K562 (cell line): ENCODE measurements around the gene DTYMK. TPM values are rescaled to one million over a fixed set of nuclear protein-coding genes. Genes with fewer than 3 reads are reported as not detected.

Experiments
- ATAC-seq: fragments of 200-7000 bp; cut with Tn5 transposase; 3 replicates; pipeline ENCODE4 v1.9.1; 2020; ENCODE audit warnings: moderate library complexity
- Bru-seq: library from RNA; stranded (reverse); fragments of 400-500 nt; gene quantifications from one replicate; lab custom pipeline; 2021; lab: Mats Ljungman, UMichigan
- BruChase-seq, 2 experiments: library from RNA; stranded (reverse); fragments of 400-500 nt; gene quantifications; one replicate each; lab custom pipeline; 2021; lab: Mats Ljungman, UMichigan
- BruUV-seq: library from RNA; stranded (reverse); fragments of 400-500 nt; replicated peaks from 2 replicates; lab custom pipeline; 2021; lab: Mats Ljungman, UMichigan
- CTCF ChIA-PET: fragments of 300-600 bp; formaldehyde crosslinking; extraction: SDS; loops from one replicate; lab custom pipeline; 2021; ENCODE audit warnings: low intra/inter-chr PET ratio; lab: Yijun Ruan, JAX
- POLR2A ChIA-PET: fragments of 300-600, 350-650 bp; sonication (Branson Sonifier 250); formaldehyde crosslinking; extraction: SDS; loops from one replicate; lab custom pipeline; 2021; ENCODE audit warnings: antibody characterized with exemption, inconsistent platforms; lab: Yijun Ruan, JAX
- DNase-seq, 4 experiments: peaks; one replicate each; pipeline versions ENCODE4 v3.0.0 to v3.0.0-alpha.2; 2011 to 2018; ENCODE audit warnings: low spot score in 3 of 4, mixed read lengths in 3 of 4; ENCODE audit errors: extremely low read depth in 1 of 4
- FAIRE-seq: peaks from 2 replicates; lab custom pipeline; 2011; peaks lifted over from hg19 to GRCh38; lab: Jason Lieb, UNC
- H2AFZ ChIP-seq: 2 replicates; pipeline ENCODE4 v1.6.0; 2011; ENCODE audit warnings: low read depth, low read length, control low read depth, inconsistent platforms
- H3K27ac ChIP-seq: fragments of 200-600 bp; 3 replicates; pipeline ENCODE4 v1.8.0; 2011; ENCODE audit warnings: low read depth, mild to moderate bottlenecking, control low read depth, inconsistent platforms, low read length, moderate library complexity, mixed read lengths; ENCODE audit errors: extremely low read depth
- H3K27me3 ChIP-seq, 2 experiments: fragments of 300-600 bp in 1 of 2; 2 replicates in 1 of 2; 3 replicates in 1 of 2; pipeline versions ENCODE4 v1.6.0 to v1.8.0; 2011; ENCODE audit warnings: inconsistent platforms in 2 of 2, low read length in 2 of 2, mild to moderate bottlenecking in 1 of 2, mixed read lengths in 1 of 2, moderate library complexity in 1 of 2; ENCODE audit not compliant: control insufficient read depth in 2 of 2, insufficient read depth in 2 of 2
- H3K36me3 ChIP-seq: fragments of 300-600 bp; 3 replicates; pipeline ENCODE4 v1.8.0; 2011; ENCODE audit warnings: mild to moderate bottlenecking, low read length, inconsistent platforms; ENCODE audit not compliant: control insufficient read depth, insufficient read depth
- H3K4me1 ChIP-seq, 2 experiments: fragments of 200-600 bp in 1 of 2; replicated peaks in 1 of 2; 2 replicates in 1 of 2; 3 replicates in 1 of 2; pipeline versions ENCODE4 v1.5.1 to v1.8.0; 2011; ENCODE audit warnings: inconsistent platforms in 2 of 2, low read length in 2 of 2, mild to moderate bottlenecking in 1 of 2, mixed read lengths in 1 of 2, moderate library complexity in 1 of 2; ENCODE audit not compliant: control insufficient read depth in 2 of 2, insufficient read depth in 2 of 2
- H3K4me2 ChIP-seq: 2 replicates; pipeline ENCODE4 v1.6.1; 2011; ENCODE audit warnings: low read length, control low read depth, inconsistent platforms, mixed read lengths; ENCODE audit not compliant: insufficient read depth
- H3K4me3 ChIP-seq: fragments of 200-600 bp; sonication (generic), shearing (Covaris generic); 2 replicates; pipeline ENCODE4 v1.5.1; 2016; ENCODE audit warnings: control low read depth, inconsistent platforms
- H3K79me2 ChIP-seq: fragments of 200-600 bp; 3 replicates; pipeline ENCODE4 v1.8.0; 2011; ENCODE audit warnings: low read length, inconsistent platforms; ENCODE audit not compliant: control insufficient read depth, insufficient read depth
- H3K9ac ChIP-seq, 2 experiments: 2 replicates each; pipeline versions ENCODE4 v1.6.0 to v1.6.1; 2011; ENCODE audit warnings: low read depth in 2 of 2, low read length in 2 of 2, control low read depth in 1 of 2, inconsistent platforms in 1 of 2, mild to moderate bottlenecking in 1 of 2, mixed read lengths in 1 of 2; ENCODE audit not compliant: insufficient read depth in 1 of 2
- H3K9me1 ChIP-seq: one replicate; pipeline ENCODE4 v1.6.0; 2011; ENCODE audit warnings: inconsistent platforms, mild to moderate bottlenecking, low read length, moderate library complexity; ENCODE audit not compliant: control insufficient read depth, insufficient read depth
- H3K9me3 ChIP-seq: replicated peaks from 2 replicates; pipeline ENCODE4 v1.5.1; 2011; ENCODE audit warnings: low read depth, low read length, inconsistent platforms; ENCODE audit not compliant: control insufficient read depth, insufficient read depth
- H4K20me1 ChIP-seq: replicated peaks from 2 replicates; pipeline ENCODE4 v1.6.1; 2011; ENCODE audit warnings: low read length, inconsistent platforms, mixed read lengths; ENCODE audit not compliant: control insufficient read depth, insufficient read depth
- ADNP ChIP-seq: fragments of 200-800 bp; sonication (Bioruptor generic); IDR thresholded peaks from 2 replicates; pipeline ENCODE4 v1.6.1; 2016; ENCODE audit warnings: missing genetic modification characterization, missing compliant biosample characterization
- CREB1 ChIP-seq, 2 experiments: sonication (generic) in 1 of 2; formaldehyde crosslinking in 1 of 2; IDR thresholded peaks; 2 replicates each; pipeline versions ENCODE4 v1.6.1 to v1.8.0; 2012 to 2022; ENCODE audit warnings: inconsistent platforms in 1 of 2, mild to moderate bottlenecking in 1 of 2, missing genetic modification reagents in 1 of 2, moderate library complexity in 1 of 2
- ETV1 ChIP-seq: fragments of 450-650 bp; conservative IDR thresholded peaks from 2 replicates; pipeline ENCODE4 v1.6.1; 2016; ENCODE audit warnings: missing genetic modification characterization, control low read depth, low read depth, missing compliant biosample characterization
- GABPB1 ChIP-seq: sonication (generic); formaldehyde crosslinking; IDR thresholded peaks from 2 replicates; pipeline ENCODE4 v1.8.0; 2022; ENCODE audit warnings: mild to moderate bottlenecking, missing genetic modification reagents
- GTF2E2 ChIP-seq: fragments of 200-800 bp; sonication (Bioruptor generic); IDR thresholded peaks from 2 replicates; pipeline ENCODE4 v1.6.1; 2016; ENCODE audit warnings: missing genetic modification characterization, missing compliant biosample characterization
- MBD2 ChIP-seq: sonication (generic); IDR thresholded peaks from 2 replicates; pipeline ENCODE4 v1.6.1; 2016; ENCODE audit warnings: low read depth, borderline replicate concordance
- NFE2L1 ChIP-seq: fragments of 450-650 bp; IDR thresholded peaks from 2 replicates; pipeline ENCODE4 v1.6.1; 2016; ENCODE audit warnings: missing genetic modification characterization, low read depth, mild to moderate bottlenecking, missing compliant biosample characterization, moderate library complexity, borderline replicate concordance
- NFYB ChIP-seq: IDR thresholded peaks from 2 replicates; pipeline ENCODE4 v1.6.1; 2011; ENCODE audit warnings: mild to moderate bottlenecking, moderate library complexity; ENCODE audit not compliant: insufficient read length; ENCODE audit errors: extremely low read depth
- SIRT6 ChIP-seq: IDR thresholded peaks from one replicate; pipeline ENCODE4 v1.6.1; 2012; ENCODE audit warnings: low read depth, mild to moderate bottlenecking, control low read depth, inconsistent platforms, low read length, moderate library complexity
- ZFP30 ChIP-seq: fragments of 250-450 bp; sonication (Bioruptor Pico); IDR thresholded peaks from 2 replicates; pipeline ENCODE4 v1.8.0; 2022; ENCODE audit warnings: moderate library complexity, mild to moderate bottlenecking, inconsistent platforms, borderline replicate concordance
- ZNF197 ChIP-seq: fragments of 200-800 bp; sonication (Bioruptor generic); IDR thresholded peaks from 2 replicates; pipeline ENCODE4 v1.6.1; 2016; ENCODE audit warnings: low read depth, missing genetic modification characterization, missing compliant biosample characterization
- WGBS: fragments of 100-300 bp; shearing (Covaris generic); methylation state at CpG from one replicate; pipeline ENCODE4 v1.1.6; 2016; ENCODE audit warnings: low coverage, mixed read lengths; ENCODE audit not compliant: insufficient coverage; ENCODE audit errors: missing lambda C conversion rate; 5-methylcytosine and 5-hydroxymethylcytosine counted together
- in situ Hi-C: fragments of 300-500 bp; cut with MboI; formaldehyde crosslinking; loops from 4 replicates; pipeline ENCODE4 v1.15.0; 2018; ENCODE audit warnings: inconsistent platforms, mixed read lengths
- intact Hi-C: fragments of 100-400 bp; cut with micrococcal nuclease; formaldehyde crosslinking; loops from 2 replicates; pipeline ENCODE4 v1.14.2; 2022
- long read RNA-seq, 3 experiments: library from polyadenylated mRNA in 2 of 3; library from RNA in 1 of 3; unstranded in 2 of 3; stranded (forward) in 1 of 3; transcript quantifications; one replicate each; pipeline ENCODE4 v2.0.0, GENCODE V29; 2019 to 2022
- polyA minus RNA-seq, 3 experiments: library from RNA; depleted of rRNA, polyadenylated mRNA; stranded (reverse); fragments of >200 nt; gene quantifications; 2 replicates each; pipeline ENCODE4 v1.2.3, GENCODE V29; 2011
- polyA plus RNA-seq, 8 experiments: library from polyadenylated mRNA; depleted of rRNA in 4 of 8; stranded (reverse) in 5 of 8; unstranded in 3 of 8; fragments of >200 nt; fragmentation: Nextera tagmentation in 2 of 8; fragmentation: Illumina TruSeq in 1 of 8; extraction: Ambion mirVana in 2 of 8; extraction: Trizol in 1 of 8; gene quantifications; 2 replicates each; pipeline versions ENCODE4 v1.2.1 to v1.2.3, GENCODE V29; 2011 to 2014; ENCODE audit warnings: inconsistent platforms in 1 of 8, missing spikeins in 1 of 8
- total RNA-seq, 7 experiments: library from RNA; depleted of rRNA in 6 of 7; stranded (reverse); fragments of >200 nt in 6 of 7; fragmentation: Illumina TruSeq in 2 of 7; extraction: Trizol in 2 of 7; gene quantifications; 2 replicates each; pipeline versions ENCODE4 v1.2.1 to v1.2.3, GENCODE V29; 2011 to 2021; ENCODE audit warnings: low replicate concordance in 1 of 7
- TF ChIP-seq, protein P1 (sequence below): fragments of 250-450 bp; sonication (Bioruptor Pico); IDR thresholded peaks from 2 replicates; pipeline ENCODE4 v1.4.0; 2020; ENCODE audit warnings: mild to moderate bottlenecking

DTYMK gene
- total RNA-seq (2011; cell fraction: chromatin; rRNA removed; ENCODE audit: low replicate concordance): 57.7 and 95.5 TPM in 2 replicates
- 74.7 and 77.5 TPM in 2 replicates for total RNA-seq (2011; cell fraction: nucleolus; rRNA removed)
- total RNA-seq (2011; cell fraction: nucleoplasm; rRNA removed): 86.8 and 106 TPM in 2 replicates
- total RNA-seq (2014; rRNA removed) (78.1 and 81.1 TPM in 2 replicates), total RNA-seq (2014; rRNA removed; fragmentation: Illumina TruSeq; extraction: Trizol) (26.5 and 31.9 TPM in 2 replicates), total RNA-seq (2015; rRNA removed; fragmentation: Illumina TruSeq; extraction: Trizol) (47.9 and 55.3 TPM in 2 replicates), total RNA-seq (2021) (83.3 and 85.0 TPM in 2 replicates), polyA plus RNA-seq (2011; rRNA removed) (51.2 and 51.8 TPM in 2 replicates), polyA plus RNA-seq (2014; fragmentation: Illumina TruSeq; extraction: Trizol) (43.4 and 50.3 TPM in 2 replicates), polyA plus RNA-seq (2014; fragmentation: Nextera tagmentation; extraction: Ambion mirVana) (10 to 100 TPM in 1 of 2 experiments, 1 to 10 TPM in 1; 8.2 to 20.4 TPM), polyA plus RNA-seq (2014; rRNA removed) (68.7 and 79.5 TPM in 2 replicates), polyA minus RNA-seq (2011; rRNA and poly(A)+ RNA removed) (9.9 and 12.3 TPM in 2 replicates), Bru-seq, nascent RNA (percentile 88 among the genes with signal in this experiment), BruChase-seq, experiment 1, labeled RNA remaining after a 2-hour chase (percentile 85 among the genes with signal in this experiment), BruChase-seq, experiment 2, labeled RNA remaining after a 6-hour chase (percentile 85 among the genes with signal in this experiment)
- 45.7 and 67.7 TPM in 2 replicates for polyA plus RNA-seq (2011; cell fraction: cytosol; rRNA removed)
- polyA plus RNA-seq (2011; cell fraction: nucleus; rRNA removed): 49.7 and 59.0 TPM in 2 replicates
- 49.1 and 64.7 TPM in 2 replicates for polyA plus RNA-seq (2012)
- 22.5 and 22.9 TPM in 2 replicates for polyA minus RNA-seq (2011; cell fraction: cytosol; rRNA and poly(A)+ RNA removed)
- 12.9 and 17.8 TPM in 2 replicates for polyA minus RNA-seq (2011; cell fraction: nucleus; rRNA and poly(A)+ RNA removed)
- long read RNA-seq, experiment 1, transcript DTYMK-201 (5 exons, 1,232 nt): major isoform, 146 of 423 reads
- long read RNA-seq, experiment 1, transcript DTYMK-202 (4 exons, 1,089 nt): minor isoform, 39 of 423 reads
- long read RNA-seq, experiment 1, transcript DTYMK-206 (2 exons, 890 nt): minor isoform, 23 of 423 reads
- long read RNA-seq, experiment 1, partial matches to known transcripts: 172 of 423 reads
- long read RNA-seq, experiment 1, other reads (novel, unspliced or antisense): 43 of 423 reads
- long read RNA-seq, experiment 2, transcript DTYMK-201 (5 exons, 1,232 nt): major isoform, 79 of 128 reads
- long read RNA-seq, experiment 2, transcript DTYMK-202 (4 exons, 1,089 nt): minor isoform, 34 of 128 reads
- long read RNA-seq, experiment 2, partial matches to known transcripts: 3 of 128 reads
- long read RNA-seq, experiment 2, other reads (novel, unspliced or antisense): 10 of 128 reads
- long read RNA-seq, experiment 3, transcript DTYMK-206 (2 exons, 890 nt): minor isoform, 5 of 132 reads
- long read RNA-seq, experiment 3, transcript DTYMK-201 (5 exons, 1,232 nt): major isoform, 81 of 132 reads
- long read RNA-seq, experiment 3, transcript DTYMK-202 (4 exons, 1,089 nt): minor isoform, 24 of 132 reads
- long read RNA-seq, experiment 3, partial matches to known transcripts: 11 of 132 reads
- long read RNA-seq, experiment 3, other reads (novel, unspliced or antisense): 11 of 132 reads

GRCh38 chr2:241686650-241687425 is at the start of gene DTYMK:
Gene DTYMK (minus strand): TSS chr2:241686815. CDS start chr2:241686783, 32 bp downstream.
- CTCF ChIA-PET: no interaction called here
- H3K9me3 ChIP-seq: no peaks in the 10 kb centered on the region
- peak within 1 kb of the TSS; percentile 94 to 99 for H3K9ac ChIP-seq
- peak within 1 kb of the TSS; percentile 95 for H3K27ac ChIP-seq
- DNase-seq (peak; percentile 85 to 95 (median 90)), ATAC-seq (peak; percentile 94), FAIRE-seq (peak; percentile 87)
- in situ Hi-C loops (no loop called here), intact Hi-C loops (loop anchor here (5.0 kb wide), 1 partner anchor 45 kb away; the partner anchor contains the start of gene D2HGDH)
- POLR2A ChIA-PET: interaction anchor here (0.7 to 1.5 kb wide), 7 partner anchors 9 to 27 kb away, joined by 3 to 9 read pairs (median 5); partner anchors contain the start of gene ING5
- peak within 1 kb of the TSS; percentile 97 for H3K4me3 ChIP-seq
- no peaks in the 10 kb centered on the region for H4K20me1 ChIP-seq
- H3K79me2 ChIP-seq: peaks cover 49% of the 10 kb centered on the region
- H3K27me3 ChIP-seq: no peaks in the 10 kb centered on the region
- no peaks in the 10 kb centered on the region for H3K9me1 ChIP-seq
- peaks cover 4 to 11% of the 10 kb centered on the region in 2 experiments; a peak in 4 of 5 replicates for H3K4me1 ChIP-seq
- H3K4me2 ChIP-seq: peak within 1 kb of the TSS; percentile 87
- TSS peak; percentile 80 for BruUV-seq
- peak within 1 kb of the TSS; percentile 76 for H2AFZ ChIP-seq
- H3K36me3 ChIP-seq: peaks cover 54% of the 10 kb centered on the region
- 0% methylated on average over 15 of the region's 102 CpGs for WGBS
- TF ChIP-seq NFYB (peak; percentile 22), GABPB1 (peak; percentile 83), CREB1 (IDR thresholded peaks at IDR 0.05) (peak; percentile 95), CREB1 (CRISPR knock-in tag; IDR thresholded peaks at IDR 0.05) (peak; percentile 95), SIRT6 (no peak), ZNF197 (CRISPR knock-in tag) (no peak), ADNP (tag) (no peak), ETV1 (tag) (peak; percentile 33; the same call in 1 of the 2 replicates), NFE2L1 (tag) (no peak), MBD2 (peak; percentile 35; the same call in 1 of the 2 replicates), ZFP30 (CRISPR knock-in tag) (no peak), GTF2E2 (tag) (0 out of 2 replicates have a peak, but pooled peaks have one; percentile 8)
- TF ChIP-seq, protein P1, sequence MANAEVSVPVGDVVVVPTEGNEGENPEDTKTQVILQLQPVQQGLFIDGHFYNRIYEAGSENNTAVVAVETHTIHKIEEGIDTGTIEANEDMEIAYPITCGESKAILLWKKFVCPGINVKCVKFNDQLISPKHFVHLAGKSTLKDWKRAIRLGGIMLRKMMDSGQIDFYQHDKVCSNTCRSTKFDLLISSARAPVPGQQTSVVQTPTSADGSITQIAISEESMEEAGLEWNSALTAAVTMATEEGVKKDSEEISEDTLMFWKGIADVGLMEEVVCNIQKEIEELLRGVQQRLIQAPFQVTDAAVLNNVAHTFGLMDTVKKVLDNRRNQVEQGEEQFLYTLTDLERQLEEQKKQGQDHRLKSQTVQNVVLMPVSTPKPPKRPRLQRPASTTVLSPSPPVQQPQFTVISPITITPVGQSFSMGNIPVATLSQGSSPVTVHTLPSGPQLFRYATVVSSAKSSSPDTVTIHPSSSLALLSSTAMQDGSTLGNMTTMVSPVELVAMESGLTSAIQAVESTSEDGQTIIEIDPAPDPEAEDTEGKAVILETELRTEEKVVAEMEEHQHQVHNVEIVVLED (CRISPR knock-in tag): peak; percentile 95
